Nephron progenitor cell (in vitro differentiated cells): ENCODE data around the gene GABRB3.

Source experiments
- DNase-seq: peaks from one replicate; pipeline ENCODE4 v3.0.0; 2021
- H3K27ac Mint-ChIP-seq: 2 replicates; pipeline ENCODE4 v1.8.0; 2021; ENCODE audit warnings: mild to moderate bottlenecking, moderate library complexity, mixed read lengths
- H3K27me3 Mint-ChIP-seq: 2 replicates; pipeline ENCODE4 v1.8.0; 2021; ENCODE audit warnings: mild to moderate bottlenecking, low read depth, mixed read lengths; ENCODE audit not compliant: poor library complexity
- H3K36me3 Mint-ChIP-seq: 2 replicates; pipeline ENCODE4 v1.8.0; 2021; ENCODE audit warnings: low read depth, mixed read lengths
- H3K4me1 Mint-ChIP-seq: 2 replicates; pipeline ENCODE4 v1.8.0; 2021; ENCODE audit warnings: mixed read lengths
- H3K4me3 Mint-ChIP-seq: 2 replicates; pipeline ENCODE4 v1.8.0; 2021; ENCODE audit warnings: mild to moderate bottlenecking, moderate library complexity, mixed read lengths
- H3K9me3 Mint-ChIP-seq: 2 replicates; pipeline ENCODE4 v1.8.0; 2021; ENCODE audit warnings: mild to moderate bottlenecking, moderate library complexity, mixed read lengths
- CTCF ChIP-seq: fragments of 200-600 bp; sonication (generic); IDR thresholded peaks from 2 replicates; pipeline ENCODE4 v1.5.0; 2021; ENCODE audit warnings: antibody characterized with exemption

Gene GABRB3

DNA sequence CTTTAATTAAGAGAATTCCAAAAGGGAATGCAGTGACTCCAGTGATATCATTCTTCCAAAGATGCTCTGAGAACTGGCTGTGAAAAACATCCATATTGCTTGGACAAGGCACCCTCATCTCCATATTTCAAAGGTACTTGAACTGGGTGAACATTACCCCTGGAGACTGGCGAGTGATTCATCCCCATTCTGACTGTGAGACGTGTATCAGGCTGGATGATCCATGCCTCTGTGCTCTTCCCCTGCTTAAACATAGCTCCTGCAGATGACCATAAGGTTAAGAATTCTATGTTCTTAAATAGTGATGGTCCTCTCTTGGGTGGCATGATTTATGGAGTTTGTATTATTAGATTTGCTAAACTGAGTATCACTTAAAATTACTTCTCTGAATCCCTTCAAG, 137.8 kb downstream of the GABRB3 start:
- Mint-ChIP-seq H3K27me3 (peaks cover 5% of the 10 kb centered on the region), H3K9me3 (no peaks in the 10 kb centered on the region), H3K4me1 (peaks cover 13% of the 10 kb centered on the region), H3K27ac (no peak overlapping the region), H3K4me3 (no peak overlapping the region), H3K36me3 (no peaks in the 10 kb centered on the region)
- no peak for DNase-seq
- TF ChIP-seq CTCF, result no peak

DNA sequence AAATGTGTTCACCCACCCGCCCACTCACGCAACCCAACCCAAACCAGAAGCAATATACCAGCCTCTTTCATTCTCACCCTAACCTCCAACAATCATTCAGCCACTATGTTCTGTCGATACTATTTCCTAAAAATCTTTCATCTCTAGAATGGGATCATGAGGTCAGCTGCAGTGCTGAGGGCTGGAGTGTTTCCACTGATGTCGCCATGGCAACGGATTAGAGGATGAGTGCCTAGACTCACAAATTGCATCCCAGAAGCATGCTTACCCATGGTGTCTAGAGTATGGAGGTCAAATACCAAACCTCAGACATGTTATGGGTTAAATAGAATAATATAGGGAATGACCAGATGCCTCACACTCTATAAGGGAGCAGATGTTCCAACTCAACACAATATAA, 138.5 kb downstream of the GABRB3 start:
- peaks cover 3% of the 10 kb centered on the region for H3K9me3 Mint-ChIP-seq
- H3K27ac Mint-ChIP-seq, result no peak overlapping the region
- H3K4me1 Mint-ChIP-seq, result peaks cover 13% of the 10 kb centered on the region
- no peak for TF ChIP-seq CTCF
- no peak overlapping the region for H3K4me3 Mint-ChIP-seq
- DNase-seq, result peak; percentile 27
- H3K27me3 Mint-ChIP-seq, result peaks cover 5% of the 10 kb centered on the region
- no peaks in the 10 kb centered on the region for H3K36me3 Mint-ChIP-seq

DNA sequence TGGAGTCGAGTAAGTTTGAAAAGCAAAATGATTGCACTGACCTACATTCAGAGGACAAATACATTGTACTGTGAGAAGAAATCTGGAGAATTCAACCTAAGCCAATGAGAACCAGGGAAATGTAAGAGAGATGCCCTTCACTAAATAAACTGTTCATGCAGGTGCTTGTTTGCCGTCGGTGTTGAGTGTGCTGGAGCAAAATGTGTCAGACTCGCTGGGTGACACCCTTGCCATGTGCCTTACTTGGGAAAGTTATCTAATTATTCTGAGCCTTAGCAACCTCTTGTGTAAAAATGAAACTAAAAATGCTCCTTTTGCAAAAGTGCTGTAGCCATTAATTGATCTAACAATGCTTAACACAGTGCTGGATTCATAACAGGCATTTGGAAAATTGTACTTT, 140.4 kb downstream of the GABRB3 start:
- Mint-ChIP-seq H3K9me3 (peaks cover 14% of the 10 kb centered on the region), H3K27ac (no peak overlapping the region), H3K4me1 (peaks cover 13% of the 10 kb centered on the region), H3K36me3 (peaks cover 9% of the 10 kb centered on the region), H3K27me3 (peaks cover 2% of the 10 kb centered on the region), H3K4me3 (no peak overlapping the region)
- DNase-seq, result no peak
- TF ChIP-seq CTCF, result no peak

- no peak for DNase-seq
- H3K27me3 Mint-ChIP-seq, result peaks cover 2% of the 10 kb centered on the region
- peaks cover 20% of the 10 kb centered on the region for H3K9me3 Mint-ChIP-seq
- H3K4me1 Mint-ChIP-seq, result peaks cover 13% of the 10 kb centered on the region
- TF ChIP-seq CTCF, result no peak
- H3K4me3 Mint-ChIP-seq, result no peak overlapping the region
- peaks cover 15% of the 10 kb centered on the region for H3K36me3 Mint-ChIP-seq
- no peak overlapping the region for H3K27ac Mint-ChIP-seq
These were observed 141.0 kb downstream of the GABRB3 start for GRCh38 chr15:26631894-26632293.

DNA sequence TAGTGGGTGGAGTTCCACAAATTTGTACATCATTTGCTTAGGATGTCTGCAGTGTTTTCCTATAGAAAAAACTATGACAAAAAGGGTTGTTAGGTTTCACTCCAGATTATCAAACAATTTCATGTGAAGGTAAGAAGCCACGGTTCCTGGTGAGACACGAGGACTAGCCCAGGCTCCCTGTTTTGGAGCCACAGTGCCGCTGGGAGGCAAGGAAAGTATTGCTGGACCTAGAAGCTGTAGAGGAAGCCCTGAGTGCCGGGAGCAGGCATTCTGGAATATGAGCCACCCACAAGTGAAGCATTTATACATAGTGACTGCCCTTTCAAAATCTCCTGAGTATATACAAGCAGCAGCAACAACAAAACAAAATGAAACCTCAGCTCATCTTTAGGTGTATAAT, 142.0 kb downstream of the GABRB3 start:
- Mint-ChIP-seq H3K4me3 (no peak overlapping the region), H3K9me3 (peaks cover 31% of the 10 kb centered on the region), H3K27ac (no peak overlapping the region), H3K36me3 (peaks cover 23% of the 10 kb centered on the region), H3K27me3 (no peaks in the 10 kb centered on the region), H3K4me1 (peaks cover 13% of the 10 kb centered on the region)
- no peak for DNase-seq
- TF ChIP-seq CTCF, result no peak

DNA sequence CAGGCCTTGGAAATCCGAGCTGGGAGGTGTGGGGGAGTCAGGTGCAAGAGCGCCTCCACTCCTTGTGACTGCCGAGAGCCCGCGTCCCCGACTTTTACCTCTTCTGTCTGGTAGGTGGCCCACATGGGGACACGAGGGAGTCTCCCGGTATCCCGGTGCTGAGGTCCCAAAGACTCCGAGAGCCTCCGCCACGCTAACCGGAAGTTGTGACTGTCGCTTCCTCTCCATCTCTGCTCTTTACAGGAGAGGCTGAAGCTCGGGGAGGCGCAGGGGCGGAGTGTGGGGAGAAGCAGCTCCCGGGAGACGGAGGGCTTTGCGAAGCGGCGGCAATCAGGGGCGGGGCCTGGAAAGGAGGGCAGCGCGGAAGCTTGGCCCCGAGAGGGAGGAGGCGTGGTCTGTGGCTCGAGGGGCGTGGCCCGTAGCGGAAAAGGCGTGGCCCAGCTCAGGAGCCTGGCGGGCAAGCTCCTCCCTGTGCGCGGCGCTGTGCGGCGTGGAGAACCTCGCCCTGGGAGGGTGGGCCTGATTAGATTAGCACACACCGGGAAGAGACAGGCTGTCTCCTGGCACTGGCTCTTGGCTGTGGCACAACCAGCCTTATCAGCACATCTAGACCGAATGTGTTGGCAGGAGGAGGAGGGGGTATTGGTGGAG, 143.9 kb downstream of the GABRB3 start:
- DNase-seq, result peak; percentile 16
- Mint-ChIP-seq H3K27me3 (no peaks in the 10 kb centered on the region), H3K27ac (no peak overlapping the region), H3K36me3 (peaks cover 23% of the 10 kb centered on the region), H3K4me1 (peaks cover 9% of the 10 kb centered on the region), H3K9me3 (peaks cover 49% of the 10 kb centered on the region), H3K4me3 (no peak overlapping the region)
- no peak for TF ChIP-seq CTCF
